GM21576 (cell line): Measurements from ENCODE around the gene UBASH3B.

Source experiments
- ATAC-seq: cut with Tn5 transposase; IDR thresholded peaks from one replicate; pipeline ENCODE4 v1.9.1; 2021; ENCODE audit warnings: mild to moderate bottlenecking, moderate library complexity; ENCODE audit not compliant: unreplicated experiment

The UBASH3B gene

DNA sequence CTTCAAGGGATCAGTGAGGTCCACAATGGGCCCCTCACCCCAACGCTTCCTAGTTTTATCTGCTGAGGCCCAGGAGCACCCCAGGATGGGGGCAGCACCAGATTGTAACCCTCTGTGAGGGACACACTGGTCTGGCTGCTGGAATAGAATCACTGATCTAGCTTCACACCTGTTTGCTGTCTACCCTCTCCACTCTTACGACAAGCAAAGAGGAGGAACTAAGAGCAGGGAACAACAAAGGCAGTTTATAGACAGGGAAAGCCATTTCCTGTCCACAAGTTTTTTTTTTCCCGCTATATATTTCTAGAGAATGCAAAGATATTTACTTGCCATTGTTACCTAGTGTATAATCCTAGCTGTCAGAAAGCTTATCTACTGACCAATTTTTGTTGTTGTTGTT lies 121.8 kb downstream of the UBASH3B start:
- no peak for ATAC-seq

DNA sequence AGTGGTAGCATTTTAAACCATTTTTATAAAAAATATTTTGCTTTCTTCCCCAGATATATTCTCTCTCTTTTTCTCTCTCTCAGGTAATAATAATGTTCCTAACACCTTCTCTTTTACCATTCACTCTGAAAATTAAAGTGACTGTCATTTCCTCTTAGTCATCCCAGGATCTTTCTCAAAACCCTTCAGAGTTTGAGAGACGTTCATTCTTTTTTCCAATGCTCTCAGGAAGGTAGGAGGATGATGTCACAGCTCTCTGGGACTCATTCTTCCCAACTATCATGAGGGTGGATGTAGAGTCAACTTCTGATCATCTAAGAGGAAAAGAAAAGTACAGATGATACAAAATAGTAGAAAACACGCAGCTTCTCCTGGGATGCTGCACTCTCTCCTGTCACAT lies 122.6 kb downstream of the UBASH3B start:
- ATAC-seq: no peak

DNA sequence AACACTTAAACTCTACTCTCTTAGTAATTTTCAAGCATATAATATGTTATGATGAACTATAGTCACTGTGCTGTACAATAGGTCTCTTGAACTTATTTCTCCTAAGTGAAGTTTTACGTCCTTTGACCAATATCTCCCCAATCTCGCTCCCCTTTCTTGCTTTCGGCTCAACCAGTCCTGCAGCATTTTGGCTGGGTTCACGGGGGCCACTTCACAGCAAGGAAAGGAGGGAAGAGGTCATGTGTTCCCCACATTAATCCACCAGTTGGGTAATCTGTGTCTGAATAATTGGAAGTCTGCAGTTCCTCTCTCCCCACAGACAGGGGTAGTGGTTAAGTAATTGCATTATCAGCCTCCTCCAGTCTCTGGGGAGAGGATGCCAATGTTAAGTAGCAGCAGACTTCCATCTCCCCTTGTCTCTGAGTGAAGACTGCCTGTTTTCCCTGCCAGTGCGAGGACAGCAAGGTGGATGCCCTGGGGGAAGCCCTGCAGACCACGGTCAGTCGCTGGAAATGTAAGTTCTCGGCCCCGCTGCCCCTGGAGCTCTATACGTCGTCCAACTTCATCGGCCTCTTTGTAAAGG lies 123.6 kb downstream of the UBASH3B start:
- no peak for ATAC-seq

DNA sequence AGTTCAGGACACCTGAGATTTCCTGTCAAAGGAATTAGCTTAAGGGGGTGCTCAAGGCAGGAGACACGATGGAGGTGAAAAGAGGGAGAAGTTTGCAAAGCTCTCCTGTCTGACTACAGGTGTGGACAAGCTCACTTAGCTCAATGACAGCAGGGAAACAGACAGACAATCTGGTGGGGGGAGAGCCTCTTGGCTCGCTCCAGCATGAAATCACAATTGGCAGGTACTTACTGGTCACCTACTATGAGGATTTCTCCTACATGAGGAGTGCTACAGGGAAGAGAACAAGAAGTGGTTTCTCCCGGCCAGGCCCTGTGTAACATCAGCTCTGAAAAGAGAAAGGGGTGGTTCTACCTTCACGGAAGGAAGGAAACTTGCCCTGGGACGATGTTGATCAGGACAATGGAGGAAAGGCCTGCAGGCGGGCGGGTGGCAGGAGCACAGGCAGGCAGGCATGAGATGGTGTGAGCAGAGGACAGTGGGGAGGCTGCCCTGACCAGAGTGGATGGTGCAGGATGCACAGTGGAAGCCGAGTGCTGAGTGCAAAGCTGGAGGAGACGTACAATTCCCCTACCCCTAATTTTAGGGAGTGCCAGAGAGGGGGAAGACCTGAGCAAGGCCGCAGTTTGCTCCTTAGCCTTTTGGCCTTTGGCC lies 124.9 kb downstream of the UBASH3B start:
- no peak for ATAC-seq

DNA sequence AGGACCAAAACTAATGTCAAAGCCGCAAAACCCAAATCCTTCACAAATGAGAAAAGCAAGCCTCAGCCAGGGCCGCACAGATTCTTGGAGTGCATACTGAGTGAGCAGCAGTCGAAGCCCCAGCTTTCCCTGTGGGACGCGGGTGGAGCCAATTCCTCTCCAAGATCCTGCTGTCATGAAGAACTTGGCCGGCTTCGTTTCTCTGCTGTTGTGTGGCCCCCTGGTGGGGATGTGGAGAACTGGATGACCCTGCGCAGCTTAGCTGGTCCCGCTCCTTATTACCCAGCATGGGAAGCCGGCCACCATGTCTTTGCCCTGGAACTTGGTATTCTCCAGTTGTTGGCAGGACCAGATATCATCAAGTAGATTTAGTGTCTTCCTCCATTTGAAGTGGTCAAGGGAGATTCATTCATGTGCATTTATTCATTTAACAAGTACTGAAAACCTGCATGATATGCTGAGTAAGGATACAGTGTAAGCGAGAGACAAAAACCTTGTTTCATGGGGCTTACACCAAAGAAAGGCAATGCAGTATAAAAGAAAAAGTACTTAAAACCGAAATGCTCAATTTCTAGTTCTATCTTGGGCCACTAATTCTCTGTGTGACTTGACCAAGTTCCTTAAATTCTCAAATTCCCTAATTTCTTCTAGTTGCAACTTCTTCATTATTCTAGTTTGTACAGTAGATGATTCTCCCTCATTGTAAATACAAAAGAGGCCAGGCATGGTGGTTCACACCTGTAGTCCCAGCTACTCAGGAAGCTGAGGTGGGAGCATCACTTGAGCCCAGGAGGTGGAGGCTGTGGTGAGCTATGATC lies 126.1 kb downstream of the UBASH3B start:
- ATAC-seq: no peak

DNA sequence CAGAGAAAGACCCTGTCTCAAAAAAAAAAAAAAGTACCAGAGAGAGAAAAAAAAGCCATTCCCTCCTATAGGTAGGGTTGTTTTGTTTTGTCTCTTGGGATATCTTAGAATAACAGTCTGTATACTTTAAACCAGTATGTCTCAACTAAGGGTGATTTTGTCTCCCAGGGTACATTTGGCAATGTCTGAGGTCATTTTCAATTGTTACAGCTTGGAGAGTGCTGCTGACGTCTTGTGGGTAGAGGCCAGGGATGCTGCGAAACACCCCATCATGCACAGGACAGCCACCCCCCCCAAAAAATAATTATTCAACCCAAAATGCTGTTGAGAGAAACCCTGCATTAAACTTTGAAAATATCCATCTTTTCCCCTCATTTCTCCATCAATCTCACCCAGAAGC lies 126.7 kb downstream of the UBASH3B start:
- no peak for ATAC-seq

DNA sequence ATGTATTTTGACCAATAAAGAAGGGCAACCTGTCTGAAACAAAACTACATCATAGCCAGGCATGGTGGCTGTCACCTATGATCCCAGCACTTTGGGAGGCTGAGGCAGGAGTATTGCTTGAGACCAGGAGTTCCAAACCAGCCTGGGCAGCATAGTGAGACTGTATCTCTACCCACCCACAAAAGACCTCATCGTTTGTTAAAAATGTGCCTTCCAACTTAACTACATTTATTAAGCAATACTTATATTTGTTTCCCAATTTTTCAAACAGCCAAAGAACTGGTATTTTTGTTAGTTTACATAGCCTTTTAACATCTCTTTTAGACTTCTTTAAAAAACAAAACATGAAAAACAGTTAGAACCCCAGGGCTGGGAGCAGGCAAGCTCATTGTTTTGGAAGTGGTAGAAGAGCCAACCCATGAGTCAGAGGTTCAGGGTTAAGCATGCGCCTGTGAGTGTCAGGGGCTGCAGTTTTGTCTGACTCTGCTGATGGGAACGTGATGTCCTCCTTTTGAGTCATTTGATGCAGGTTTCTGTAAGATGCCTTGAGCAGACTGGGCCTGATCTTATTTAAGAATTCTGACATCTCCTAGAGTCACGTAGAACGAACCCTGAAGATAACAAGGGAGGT lies 128.9 kb downstream of the UBASH3B start:
- ATAC-seq: no peak

DNA sequence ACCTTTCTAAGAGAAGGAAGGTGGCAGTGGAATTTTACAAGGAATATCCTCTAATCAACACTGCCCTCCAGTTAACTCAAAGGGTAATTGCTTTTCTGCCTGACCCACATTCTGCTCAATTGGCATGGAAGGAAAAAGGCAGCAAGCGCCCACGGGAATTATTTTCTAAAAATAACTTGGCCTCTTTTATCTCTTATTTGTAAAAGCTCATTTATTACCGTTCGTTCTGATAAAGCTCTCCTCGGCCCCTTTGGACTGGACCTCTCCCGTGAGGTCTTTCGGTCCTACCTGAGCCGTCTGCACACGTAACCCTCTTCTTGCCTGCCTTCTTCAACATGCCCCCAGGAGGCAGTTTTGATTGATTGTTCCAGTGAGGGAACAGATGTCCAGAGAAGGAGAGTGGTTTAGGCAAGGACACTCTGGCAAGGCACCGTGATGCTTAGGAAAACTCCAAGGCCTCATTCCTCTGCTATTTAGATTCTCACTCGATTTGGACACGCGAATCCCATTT lies 129.6 kb downstream of the UBASH3B start:
- no peak for ATAC-seq

DNA sequence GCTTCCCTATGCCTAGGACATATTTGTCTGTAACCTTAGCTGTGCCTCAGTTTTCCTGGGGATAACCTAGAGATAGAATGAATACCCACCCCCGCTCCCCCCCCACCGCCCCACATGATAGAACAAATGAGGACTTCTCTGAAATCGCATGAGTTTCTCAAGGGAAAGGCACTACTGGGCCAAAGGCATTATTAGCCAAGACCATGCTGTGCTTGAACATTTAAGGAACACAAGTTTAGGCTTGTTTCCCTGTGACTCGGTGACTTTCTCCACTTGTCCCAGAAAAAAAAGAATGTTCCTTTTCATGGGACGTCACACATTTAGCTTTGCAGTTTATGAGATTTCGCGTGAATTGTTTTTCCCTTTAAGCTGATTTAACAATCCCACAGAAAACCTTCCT lies 131.4 kb downstream of the UBASH3B start:
- ATAC-seq: no peak

DNA sequence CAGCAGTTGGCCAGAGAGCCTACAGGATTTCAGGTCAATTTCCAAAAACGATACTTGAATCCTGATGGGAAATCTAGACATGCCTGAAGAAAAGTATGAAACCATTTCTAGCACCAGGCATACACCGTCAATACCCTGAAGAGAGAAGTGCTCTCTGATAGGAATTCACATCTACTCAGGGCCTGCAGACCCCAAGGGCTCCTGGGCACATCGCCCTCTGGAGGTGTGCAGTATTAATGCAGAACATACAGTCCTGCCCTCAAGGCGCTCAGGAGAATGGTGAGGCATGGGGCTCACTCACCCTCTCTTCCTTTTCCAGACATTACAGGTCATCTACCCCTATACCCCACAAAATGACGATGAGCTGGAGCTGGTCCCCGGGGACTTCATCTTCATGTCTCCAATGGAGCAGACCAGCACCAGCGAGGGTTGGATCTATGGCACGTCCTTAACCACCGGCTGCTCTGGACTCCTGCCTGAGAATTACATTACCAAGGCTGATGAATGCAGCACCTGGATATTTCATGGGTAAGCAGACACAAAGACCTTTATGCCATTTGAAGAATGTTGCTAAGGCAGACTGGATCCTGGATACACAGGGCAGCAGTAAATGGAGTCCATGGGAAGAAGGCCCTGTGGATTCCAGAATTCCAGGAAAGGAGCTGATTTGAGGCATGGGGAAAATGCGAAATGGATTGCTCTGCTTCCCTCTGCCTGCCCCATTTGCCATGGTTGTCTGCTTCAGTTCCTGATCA lies 133.4 kb downstream of the UBASH3B start:
- no peak for ATAC-seq

DNA sequence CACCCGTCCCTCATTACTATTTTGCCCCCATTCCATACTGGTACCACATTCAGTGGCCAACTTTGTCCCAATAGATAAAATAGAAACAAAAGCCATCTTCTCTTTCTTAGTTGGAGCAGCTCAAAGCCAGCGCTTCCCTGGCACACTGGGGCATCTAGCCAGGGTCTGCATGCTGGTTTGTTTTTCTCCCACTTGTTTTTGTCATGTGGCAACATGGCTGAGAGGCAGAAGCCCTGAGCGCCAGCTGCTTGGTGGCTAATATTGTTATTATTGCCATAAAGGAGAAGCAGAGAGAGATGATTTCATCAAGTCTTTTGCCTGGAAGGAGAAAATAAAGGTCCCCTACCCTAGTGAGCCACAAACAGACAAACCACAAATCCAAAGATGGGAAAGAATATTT lies 134.4 kb downstream of the UBASH3B start:
- ATAC-seq: no peak

DNA sequence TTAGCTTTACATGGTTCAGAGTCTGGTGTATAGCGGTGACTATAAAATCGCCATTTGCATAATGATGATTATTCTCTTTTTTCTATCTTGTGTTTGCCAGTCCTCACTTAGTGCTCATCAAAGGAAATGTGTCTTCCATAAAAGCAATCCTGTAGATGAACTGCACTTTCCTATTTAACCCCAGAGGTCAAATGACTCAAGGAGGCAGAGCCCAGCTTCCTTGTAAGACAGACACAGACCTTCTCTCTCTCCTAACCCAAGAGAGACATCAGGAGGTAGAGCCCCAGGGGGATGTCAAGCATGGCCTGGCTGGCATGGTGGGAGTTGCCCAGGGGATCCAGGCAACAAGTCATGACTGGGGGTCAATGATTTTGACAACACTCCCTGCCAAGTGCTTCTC lies 135.9 kb downstream of the UBASH3B start:
- ATAC-seq: no peak

DNA sequence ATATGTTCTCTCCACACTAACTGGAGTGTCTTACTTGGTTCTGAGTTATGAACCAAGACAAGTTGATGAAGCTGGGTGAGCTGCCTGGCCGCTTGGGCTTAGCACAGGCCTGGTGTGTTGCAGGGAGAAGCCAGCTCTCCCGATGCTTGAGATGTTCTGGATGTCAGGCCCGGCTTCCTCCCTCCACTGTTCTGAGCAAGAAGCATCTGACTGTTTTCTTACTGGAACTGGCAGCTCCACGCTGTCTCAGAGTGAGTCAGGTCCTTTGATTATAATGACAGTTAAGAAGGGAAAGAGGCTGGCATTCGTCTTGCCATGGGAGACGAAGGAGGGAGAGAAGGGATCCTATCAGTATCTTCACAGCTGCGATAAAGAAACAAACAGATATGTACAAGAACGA lies 136.3 kb downstream of the UBASH3B start:
- no peak for ATAC-seq

DNA sequence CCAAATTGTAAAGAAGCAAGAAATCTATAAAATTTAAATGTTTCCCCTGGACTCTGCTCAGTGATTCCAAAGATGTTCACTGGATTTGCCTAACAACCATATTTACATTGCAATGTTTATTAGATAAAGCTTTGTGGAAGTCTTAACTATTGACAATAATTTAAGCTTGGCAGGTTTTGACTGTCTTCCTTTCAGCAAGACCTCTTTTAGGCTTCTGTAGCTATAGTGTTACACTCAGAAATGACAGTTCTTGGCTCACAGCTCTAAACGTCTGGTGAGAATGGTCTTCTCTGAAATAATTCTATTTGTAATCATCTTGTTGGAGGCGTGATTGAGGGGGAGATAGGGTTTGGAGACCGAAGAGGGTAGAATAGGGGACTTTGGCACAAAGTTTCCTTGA lies 138.0 kb downstream of the UBASH3B start:
- ATAC-seq: no peak

DNA sequence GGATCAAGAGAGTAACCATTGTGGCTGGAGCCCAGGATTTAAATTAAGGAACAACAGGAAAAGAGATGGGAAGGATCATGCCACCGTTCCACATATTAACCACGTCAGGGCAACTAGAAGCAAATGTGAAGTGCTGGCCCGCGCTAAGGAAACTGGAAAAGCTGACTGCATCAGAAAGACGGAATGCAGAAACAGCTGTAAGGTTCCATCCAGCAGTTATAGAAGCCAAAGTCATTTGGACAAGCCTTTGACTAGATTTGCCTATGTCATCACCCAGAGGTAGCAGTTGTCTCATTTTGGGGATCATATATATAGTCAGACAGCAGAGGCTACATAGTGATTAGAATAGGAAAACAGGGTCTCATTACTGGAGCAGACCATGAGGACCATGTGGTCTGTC lies 139.8 kb downstream of the UBASH3B start:
- ATAC-seq: no peak

DNA sequence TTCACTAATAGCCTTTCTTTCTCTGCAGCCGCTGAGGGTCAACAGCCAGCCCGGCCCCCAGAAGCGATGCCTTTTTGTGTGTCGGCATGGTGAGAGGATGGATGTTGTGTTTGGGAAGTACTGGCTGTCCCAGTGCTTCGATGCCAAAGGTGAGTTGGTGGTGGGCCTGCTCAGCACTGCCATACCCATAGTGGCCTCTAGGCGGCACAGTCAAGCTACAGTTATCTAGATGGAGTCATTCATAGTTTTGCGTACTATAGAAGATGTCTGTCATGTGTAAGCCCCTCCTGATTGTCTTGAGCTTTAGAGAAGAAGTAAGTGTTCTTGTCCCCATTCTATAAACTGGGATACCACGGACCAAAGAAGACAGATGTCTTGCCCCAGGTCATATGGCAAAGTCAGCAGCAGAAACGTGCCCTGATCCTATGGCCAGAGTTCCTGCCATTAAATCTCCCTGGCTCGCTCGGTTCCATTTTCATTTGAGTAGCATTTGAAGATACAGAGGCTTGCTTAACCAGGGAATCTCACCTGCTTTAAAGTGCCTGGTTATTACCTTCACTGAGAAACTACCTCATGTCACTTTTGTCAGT lies 140.7 kb downstream of the UBASH3B start:
- no peak for ATAC-seq

DNA sequence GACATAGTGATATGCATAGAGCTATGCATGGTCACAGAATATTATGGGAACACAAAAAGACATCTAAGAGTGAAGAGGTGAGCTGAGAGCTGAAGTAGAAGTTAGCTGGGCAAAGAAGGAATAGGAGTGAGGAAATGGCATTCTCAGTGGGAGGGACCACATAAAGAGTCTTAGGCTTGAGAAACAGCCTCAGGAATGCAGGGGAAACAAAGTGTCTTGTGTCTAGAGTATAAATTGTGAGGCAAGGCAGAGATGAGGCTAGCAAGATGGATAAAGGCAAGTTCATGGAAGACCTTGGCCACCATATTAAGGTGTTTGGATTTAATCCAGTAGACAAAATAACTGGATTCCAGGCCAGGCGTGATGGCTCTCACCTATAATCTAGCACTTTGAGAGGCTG lies 142.1 kb downstream of the UBASH3B start:
- ATAC-seq: no peak

DNA sequence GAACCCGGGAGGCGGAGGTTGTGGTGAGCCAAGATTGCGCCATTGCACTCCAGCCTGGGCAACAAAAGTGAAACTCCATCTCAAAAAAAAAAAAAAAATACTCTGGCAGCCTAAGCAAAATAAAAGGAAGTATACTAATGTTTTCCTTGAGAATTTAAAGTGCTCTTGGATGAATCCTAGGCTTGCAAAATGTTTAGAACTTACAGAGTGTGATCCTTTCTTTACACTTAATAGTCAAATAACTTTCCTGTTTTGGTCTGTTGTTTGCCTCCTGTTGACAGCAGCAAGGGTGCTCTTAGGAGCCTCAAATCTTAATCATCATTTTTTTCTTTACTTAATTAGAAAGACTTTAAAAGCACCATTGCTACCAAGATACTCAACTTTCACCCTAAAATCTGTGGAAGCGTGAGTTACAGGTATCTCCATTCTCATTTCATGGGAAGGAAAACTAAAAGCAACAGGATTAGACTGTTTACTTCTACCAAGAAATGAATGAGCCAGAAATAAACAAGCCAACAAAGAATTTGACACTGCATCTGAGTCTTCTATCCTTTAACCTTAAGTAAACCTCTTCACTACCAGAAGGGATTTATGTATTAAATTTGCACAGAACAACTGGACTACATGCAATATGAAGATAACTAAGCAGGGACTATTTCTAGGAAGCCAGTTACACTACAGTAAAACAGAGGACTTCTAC lies 144.0 kb downstream of the UBASH3B start:
- ATAC-seq: no peak

DNA sequence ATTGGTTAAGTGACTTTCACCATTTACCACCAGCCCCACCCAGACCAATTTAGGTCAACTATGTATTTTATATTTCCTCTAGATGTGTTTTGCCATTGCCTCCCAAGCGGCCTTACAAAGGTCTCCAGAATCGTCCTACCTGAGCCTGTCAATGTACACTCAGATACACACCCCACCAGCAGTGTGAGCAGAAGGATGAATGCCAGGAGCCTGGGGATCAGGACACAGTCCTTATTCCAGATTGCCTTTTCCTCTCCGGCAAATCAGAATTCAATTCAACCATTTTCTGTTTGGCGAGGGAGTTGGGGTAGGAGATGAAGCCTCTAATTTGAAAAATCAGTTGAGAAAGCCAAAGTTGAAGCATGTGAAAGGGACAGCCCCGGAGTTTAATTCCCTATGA lies 147.4 kb downstream of the UBASH3B start:
- no peak for ATAC-seq

DNA sequence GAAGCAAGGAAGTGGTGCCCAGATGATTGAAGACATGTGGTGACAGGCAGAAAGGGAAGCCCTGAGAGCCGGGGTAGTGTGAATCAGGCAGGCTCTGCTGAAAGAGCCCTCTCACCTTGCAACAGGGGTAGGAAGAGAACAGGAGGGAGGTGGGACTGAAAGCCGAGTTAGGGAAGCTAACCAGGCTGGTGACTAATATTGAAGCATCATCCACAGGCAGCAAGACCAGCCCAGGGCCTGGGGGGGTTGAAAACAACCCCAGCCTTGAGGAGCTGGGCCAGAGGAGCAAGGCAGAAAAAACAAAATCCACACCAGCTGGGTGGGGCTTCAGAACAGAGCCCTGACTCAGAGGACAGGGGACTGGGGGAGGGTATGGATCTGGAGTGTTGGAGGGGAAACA lies 147.8 kb downstream of the UBASH3B start:
- ATAC-seq: no peak
